PC-9 (cell line): Measurements from ENCODE around the gene MSRB2.

Source experiments
- CTCF ChIP-seq: fragments of 200-600 bp; sonication (generic); conservative IDR thresholded peaks from 2 replicates; pipeline ENCODE4 v1.6.1; 2017; ENCODE audit warnings: mixed run types, antibody characterized with exemption, mild to moderate bottlenecking, moderate library complexity
- EZH2 ChIP-seq: fragments of 200-600 bp; sonication (generic); IDR thresholded peaks from 2 replicates; pipeline ENCODE4 v1.8.0; 2017; ENCODE audit warnings: antibody characterized with exemption, low read depth

- TF ChIP-seq EZH2: no peak
- no peak for TF ChIP-seq CTCF
Observed at GRCh38 chr10:23056186-23056579, 39.2 kb upstream of the MSRB2 start.
